Mammary epithelial cell (primary cell): ENCODE results near the gene GPBP1L1.

Experiments used
- EZH2 ChIP-seq: IDR thresholded peaks from 2 replicates; pipeline ENCODE4 v1.6.1; 2012; ENCODE audit warnings: low read length, inconsistent platforms, borderline replicate concordance
- TF ChIP-seq, protein P1 (sequence below), 2 donors: IDR thresholded peaks in 1 of 2; conservative IDR thresholded peaks in 1 of 2; 2 replicates each; pipeline ENCODE4 v1.5.1; 2011 to 2012; ENCODE audit warnings: inconsistent platforms in 2 of 2, low read length in 2 of 2, mild to moderate bottlenecking in 2 of 2, control low read depth in 1 of 2, low read depth in 1 of 2; ENCODE audit not compliant: insufficient read depth in 1 of 2; ENCODE audit errors: extremely low read depth in 1 of 2

DNA sequence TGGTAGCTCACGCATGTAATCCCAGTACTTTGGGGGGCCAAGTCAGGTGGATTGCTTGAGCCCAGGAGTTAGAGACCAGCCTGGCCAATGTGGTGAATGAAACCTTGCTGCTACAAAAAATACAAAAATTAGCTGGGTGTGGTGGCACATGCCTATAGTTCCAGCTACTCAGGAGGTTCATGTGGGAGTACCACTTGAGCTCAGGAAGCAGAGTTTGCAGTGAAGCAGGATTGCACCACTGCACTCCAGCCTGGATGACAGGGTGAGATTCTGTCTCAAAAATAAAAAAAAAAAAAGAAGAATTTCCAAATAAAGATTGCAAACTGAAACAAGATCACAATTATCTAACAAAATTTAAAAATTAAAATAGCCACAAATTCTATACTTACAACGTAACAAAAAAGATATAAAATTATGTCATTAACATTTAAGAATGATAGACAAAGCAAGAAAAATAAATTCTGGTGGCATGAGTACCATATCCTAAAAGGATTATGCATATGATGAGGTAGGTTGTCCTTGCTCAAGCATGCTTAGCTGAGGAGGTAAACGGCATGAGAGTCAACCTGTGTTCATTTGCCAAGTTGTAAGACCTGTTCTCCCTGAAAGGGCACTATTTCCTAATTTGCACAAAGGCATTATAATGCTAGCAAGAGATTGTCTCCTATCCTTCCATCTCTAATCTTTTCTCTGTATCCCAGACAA is 43.9 kb upstream of the GPBP1L1 start:
- no peak for TF ChIP-seq EZH2
- TF ChIP-seq, protein P1, sequence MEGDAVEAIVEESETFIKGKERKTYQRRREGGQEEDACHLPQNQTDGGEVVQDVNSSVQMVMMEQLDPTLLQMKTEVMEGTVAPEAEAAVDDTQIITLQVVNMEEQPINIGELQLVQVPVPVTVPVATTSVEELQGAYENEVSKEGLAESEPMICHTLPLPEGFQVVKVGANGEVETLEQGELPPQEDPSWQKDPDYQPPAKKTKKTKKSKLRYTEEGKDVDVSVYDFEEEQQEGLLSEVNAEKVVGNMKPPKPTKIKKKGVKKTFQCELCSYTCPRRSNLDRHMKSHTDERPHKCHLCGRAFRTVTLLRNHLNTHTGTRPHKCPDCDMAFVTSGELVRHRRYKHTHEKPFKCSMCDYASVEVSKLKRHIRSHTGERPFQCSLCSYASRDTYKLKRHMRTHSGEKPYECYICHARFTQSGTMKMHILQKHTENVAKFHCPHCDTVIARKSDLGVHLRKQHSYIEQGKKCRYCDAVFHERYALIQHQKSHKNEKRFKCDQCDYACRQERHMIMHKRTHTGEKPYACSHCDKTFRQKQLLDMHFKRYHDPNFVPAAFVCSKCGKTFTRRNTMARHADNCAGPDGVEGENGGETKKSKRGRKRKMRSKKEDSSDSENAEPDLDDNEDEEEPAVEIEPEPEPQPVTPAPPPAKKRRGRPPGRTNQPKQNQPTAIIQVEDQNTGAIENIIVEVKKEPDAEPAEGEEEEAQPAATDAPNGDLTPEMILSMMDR (conservative IDR thresholded peaks at IDR 0.05 in 1 of 2, IDR thresholded peaks at IDR 0.05 in 1 of 2; ENCODE audit: extremely low read depth in 1 of 2, insufficient read depth in 1 of 2, low read depth in 1 of 2, low read length in 2 of 2), result no peak
